NT2/D1 (cell line): Measurements from ENCODE around the gene INPP4A.

Source experiments
- DNase-seq: peaks from one replicate; pipeline ENCODE4 v3.0.0-alpha.2; 2011; ENCODE audit warnings: low read depth, low spot score
- H3K27me3 ChIP-seq: 2 replicates; pipeline ENCODE4 v1.6.0; 2011; ENCODE audit warnings: mild to moderate bottlenecking; ENCODE audit not compliant: insufficient read length, insufficient read depth
- H3K36me3 ChIP-seq: 2 replicates; pipeline ENCODE4 v1.6.1; 2011; ENCODE audit warnings: mild to moderate bottlenecking, low read length, mixed read lengths; ENCODE audit not compliant: insufficient read depth, insufficient read length
- H3K4me1 ChIP-seq: 2 replicates; pipeline ENCODE4 v1.5.1; 2011; ENCODE audit not compliant: insufficient read depth, insufficient read length
- H3K4me3 ChIP-seq: 2 replicates; pipeline ENCODE4 v1.5.1; 2011; ENCODE audit warnings: low read depth; ENCODE audit not compliant: insufficient read length
- H3K9ac ChIP-seq: 2 replicates; pipeline ENCODE4 v1.6.0; 2011; ENCODE audit warnings: low read depth; ENCODE audit not compliant: insufficient read length
- H3K9me3 ChIP-seq: 2 replicates; pipeline ENCODE4 v1.5.1; 2011; ENCODE audit warnings: mild to moderate bottlenecking, low read length; ENCODE audit not compliant: insufficient read depth
- SUZ12 ChIP-seq: IDR thresholded peaks from 2 replicates; pipeline ENCODE4 v1.6.1; 2011; ENCODE audit not compliant: insufficient read length, insufficient read depth; ENCODE audit errors: extremely low read depth
- YY1 ChIP-seq: IDR thresholded peaks from 2 replicates; pipeline ENCODE4 v1.6.1; 2011; ENCODE audit not compliant: insufficient read length, insufficient read depth
- ZNF274 ChIP-seq: IDR thresholded peaks from 2 replicates; pipeline ENCODE4 v1.6.1; 2011; ENCODE audit warnings: mild to moderate bottlenecking, low read depth, low read length

The INPP4A gene

DNA sequence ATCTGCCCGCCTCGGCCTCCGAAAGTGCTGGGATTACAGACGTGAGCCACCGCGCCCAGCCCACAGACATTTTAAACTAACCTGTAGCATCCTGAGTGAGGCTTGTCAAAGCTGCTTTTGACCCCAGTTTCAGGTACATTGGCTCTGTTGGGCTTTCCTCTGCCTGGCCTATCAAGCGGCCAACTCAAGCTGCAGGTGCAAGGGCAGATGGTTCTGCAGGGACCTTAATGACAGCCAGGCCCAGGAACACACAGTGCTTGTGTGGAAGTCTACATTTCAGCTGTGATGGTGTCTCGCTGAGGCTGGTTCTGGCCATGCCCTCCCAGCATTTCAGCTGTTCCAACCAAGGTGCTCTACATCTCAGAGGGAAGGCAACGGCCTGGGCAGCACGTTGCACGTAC is 18.4 kb downstream of the INPP4A start:
- H3K36me3 ChIP-seq, result peaks cover 15% of the 10 kb centered on the region
- TF ChIP-seq ZNF274 (no peak), YY1 (no peak), SUZ12 (no peak)
- H3K9me3 ChIP-seq, result no peaks in the 10 kb centered on the region
- peaks cover 21% of the 10 kb centered on the region for H3K4me1 ChIP-seq
- H3K9ac ChIP-seq, result no peak overlapping the region
- H3K27me3 ChIP-seq, result no peaks in the 10 kb centered on the region
- no peak for DNase-seq
- H3K4me3 ChIP-seq, result no peak overlapping the region

DNA sequence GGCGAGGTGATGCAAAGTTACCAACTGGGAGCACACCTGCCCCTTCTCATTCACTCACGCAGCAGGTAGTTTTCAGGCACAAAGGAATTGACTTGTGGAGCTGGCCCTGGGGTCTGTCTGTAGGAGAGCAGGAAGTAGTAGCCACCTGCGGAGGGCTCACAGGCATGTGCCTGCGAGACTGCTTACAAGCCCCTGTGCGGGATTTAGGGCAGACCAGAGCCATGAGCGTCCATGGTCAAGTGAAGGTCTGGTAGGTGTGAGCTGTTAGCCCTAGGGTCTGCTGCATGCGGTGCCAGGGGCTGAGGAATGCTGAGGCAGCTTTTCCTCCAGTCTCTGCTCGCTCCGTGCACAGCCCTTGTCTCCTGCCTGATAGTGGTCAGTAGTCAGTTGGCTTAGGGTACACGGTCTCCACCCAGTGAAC is 18.9 kb downstream of the INPP4A start:
- Histone ChIP-seq H3K9ac (no peak overlapping the region), H3K36me3 (peaks cover 15% of the 10 kb centered on the region), H3K4me3 (no peak overlapping the region), H3K27me3 (no peaks in the 10 kb centered on the region), H3K9me3 (no peaks in the 10 kb centered on the region), H3K4me1 (peaks cover 17% of the 10 kb centered on the region)
- TF ChIP-seq ZNF274, result no peak
- no peak for TF ChIP-seq YY1
- TF ChIP-seq SUZ12, result no peak
- no peak for DNase-seq

DNA sequence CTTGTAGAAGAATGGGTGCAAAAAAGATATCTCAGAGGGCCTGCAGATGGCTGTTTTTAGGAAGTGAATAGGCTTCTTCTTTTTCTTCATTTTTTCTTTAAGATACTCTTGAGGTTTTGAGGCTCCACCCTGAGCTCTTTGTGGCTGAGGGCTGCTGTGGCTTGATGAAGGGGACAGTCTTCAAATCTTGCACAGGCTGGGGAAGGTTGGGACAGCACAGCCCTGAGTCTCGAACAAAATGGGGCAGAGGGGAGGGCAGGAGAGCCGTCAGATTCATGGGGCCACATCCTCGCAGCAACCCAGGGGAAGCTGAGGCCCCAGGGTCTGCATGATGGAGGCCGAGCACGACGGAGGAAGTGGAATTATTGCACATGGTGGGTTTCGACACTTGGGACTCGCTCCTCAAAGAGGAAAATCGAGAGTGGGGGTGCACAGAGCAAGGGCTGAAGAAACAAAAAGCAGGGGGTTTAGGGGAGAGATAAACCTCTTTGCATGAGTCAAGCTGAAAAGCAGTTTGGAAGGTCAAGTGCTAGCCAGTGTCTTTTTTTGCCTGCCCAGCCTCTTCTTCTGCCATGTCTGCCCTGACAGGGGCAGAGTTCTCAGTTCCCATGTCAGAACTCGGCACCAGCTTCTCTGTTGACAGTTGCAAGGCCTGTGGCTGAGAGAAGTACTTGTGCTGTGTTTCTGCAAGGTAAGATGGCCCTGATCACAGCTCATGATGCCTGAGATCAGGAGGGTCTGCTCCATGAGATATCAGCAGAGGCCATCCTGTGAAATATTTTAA is 19.5 kb downstream of the INPP4A start:
- TF ChIP-seq YY1 (no peak), SUZ12 (no peak)
- Histone ChIP-seq H3K36me3 (peaks cover 10% of the 10 kb centered on the region), H3K9me3 (no peaks in the 10 kb centered on the region), H3K27me3 (no peaks in the 10 kb centered on the region), H3K4me3 (no peak overlapping the region), H3K4me1 (peaks cover 12% of the 10 kb centered on the region), H3K9ac (no peak overlapping the region)
- no peak for DNase-seq

DNA sequence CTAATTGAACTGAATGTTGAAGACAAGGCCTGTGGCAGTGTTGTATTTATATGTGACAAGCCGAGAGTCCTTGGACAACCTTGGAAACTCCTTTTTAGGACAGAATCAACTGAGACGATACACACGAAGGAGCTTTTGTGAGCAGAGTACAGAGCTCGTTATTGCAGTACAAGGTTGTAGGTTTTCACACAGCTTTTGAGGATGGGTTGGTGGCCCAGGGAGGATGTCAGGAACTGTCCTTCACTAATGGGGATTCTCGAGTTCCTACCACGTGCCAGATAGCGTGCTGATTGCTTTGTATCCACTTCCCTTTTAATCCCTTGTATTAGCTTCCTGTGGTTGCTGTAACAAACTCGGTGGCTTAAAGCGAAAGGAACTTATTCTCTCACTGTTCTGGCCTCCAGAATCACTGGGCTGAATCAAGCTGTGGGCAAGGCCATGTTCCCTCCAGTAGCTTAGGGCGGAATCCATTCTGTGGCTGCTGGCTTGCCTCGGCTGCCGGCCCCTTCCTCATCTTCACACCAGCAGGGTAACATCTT is 20.2 kb downstream of the INPP4A start:
- DNase-seq, result no peak
- Histone ChIP-seq H3K36me3 (peaks cover 13% of the 10 kb centered on the region), H3K4me1 (peaks cover 12% of the 10 kb centered on the region), H3K4me3 (no peak overlapping the region), H3K27me3 (no peaks in the 10 kb centered on the region), H3K9me3 (no peaks in the 10 kb centered on the region), H3K9ac (no peak overlapping the region)
- no peak for TF ChIP-seq ZNF274
- TF ChIP-seq SUZ12, result no peak
- TF ChIP-seq YY1, result no peak

DNA sequence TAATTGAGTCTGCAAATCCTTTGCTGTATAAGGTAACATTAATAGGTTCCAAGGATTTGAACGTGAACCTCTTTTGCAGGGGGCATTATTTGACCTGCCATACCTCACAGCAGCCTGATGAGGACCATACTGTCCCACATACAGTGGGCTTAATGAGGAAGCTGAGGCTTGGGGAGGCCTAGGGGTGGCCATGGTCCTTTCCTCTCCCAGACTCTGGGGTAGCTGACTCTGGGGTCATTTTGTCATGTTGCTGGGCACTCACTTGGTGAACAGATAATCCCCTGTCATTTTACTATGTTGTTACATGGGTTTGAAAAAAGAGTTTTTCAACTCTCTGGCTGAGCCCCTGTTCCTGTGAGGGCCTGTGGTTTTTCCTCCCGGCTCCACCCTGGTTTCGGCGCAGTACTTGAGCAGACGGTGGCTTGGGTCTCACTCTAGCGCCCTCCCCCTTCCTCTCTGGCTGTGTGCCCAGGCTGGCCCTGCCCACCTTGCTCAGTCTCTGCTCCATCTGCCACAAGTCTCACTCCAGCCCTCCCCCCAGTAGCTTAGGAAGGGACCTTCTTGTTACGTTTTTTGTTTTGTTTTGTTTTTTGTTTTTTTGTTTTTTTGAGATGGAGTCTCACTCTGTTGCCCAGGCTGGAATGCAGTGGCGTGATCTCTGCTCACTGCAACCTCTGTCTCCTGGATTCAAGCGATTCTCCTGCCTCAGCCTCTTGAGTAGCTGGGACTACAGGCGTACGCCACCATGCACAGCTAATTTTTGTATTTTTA is 21.0 kb downstream of the INPP4A start:
- peaks cover 15% of the 10 kb centered on the region for H3K36me3 ChIP-seq
- TF ChIP-seq YY1, result no peak
- no peak for TF ChIP-seq SUZ12
- TF ChIP-seq ZNF274, result no peak
- no peaks in the 10 kb centered on the region for H3K9me3 ChIP-seq
- no peak overlapping the region for H3K9ac ChIP-seq
- no peaks in the 10 kb centered on the region for H3K27me3 ChIP-seq
- DNase-seq, result no peak
- peaks cover 12% of the 10 kb centered on the region for H3K4me1 ChIP-seq
- H3K4me3 ChIP-seq, result no peak overlapping the region

DNA sequence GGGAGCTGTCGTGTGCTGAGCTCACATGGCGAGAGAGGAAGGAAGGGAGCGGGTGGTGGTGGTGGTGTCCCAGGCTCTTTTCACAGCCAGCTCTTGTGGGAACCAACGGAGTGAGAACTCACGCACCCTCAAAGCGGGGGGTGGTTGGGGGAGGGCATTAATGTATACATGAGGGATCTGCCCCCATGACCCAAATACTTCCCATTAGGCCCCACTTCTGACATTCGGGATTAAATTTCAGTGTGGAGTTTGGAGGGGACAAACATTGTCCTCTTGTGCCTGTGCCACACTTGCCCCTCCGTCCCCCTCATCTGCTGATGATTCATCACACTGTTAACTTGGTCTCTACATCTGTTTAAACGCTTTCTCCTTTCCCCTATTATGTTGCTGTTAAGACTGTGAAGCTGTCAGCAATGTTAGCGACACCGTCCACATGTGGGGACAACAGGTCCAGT is 22.5 kb downstream of the INPP4A start:
- peaks cover 10% of the 10 kb centered on the region for H3K4me1 ChIP-seq
- H3K36me3 ChIP-seq, result peaks cover 11% of the 10 kb centered on the region
- H3K4me3 ChIP-seq, result no peak overlapping the region
- H3K9ac ChIP-seq, result no peak overlapping the region
- H3K9me3 ChIP-seq, result no peaks in the 10 kb centered on the region
- no peak for DNase-seq
- TF ChIP-seq SUZ12, result no peak
- no peak for TF ChIP-seq YY1
- no peak for TF ChIP-seq ZNF274
- no peaks in the 10 kb centered on the region for H3K27me3 ChIP-seq

DNA sequence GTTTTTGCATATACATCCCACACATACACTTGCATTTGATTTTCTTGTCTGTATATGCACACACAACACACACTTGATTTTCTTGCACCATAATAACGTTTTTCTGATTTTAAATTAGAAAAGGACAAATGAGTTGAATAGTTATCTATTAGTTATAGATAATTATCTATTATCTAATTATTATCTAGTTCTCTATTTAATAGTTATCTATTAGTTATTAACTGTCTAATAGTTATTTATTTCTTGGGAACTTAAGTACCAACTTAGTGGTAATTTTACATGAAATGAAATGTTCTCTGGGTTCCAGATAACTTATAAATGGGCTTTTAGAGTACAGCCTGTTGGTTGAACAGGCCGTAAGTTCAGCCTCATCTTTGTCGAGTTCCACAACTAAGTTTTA is 23.0 kb downstream of the INPP4A start:
- TF ChIP-seq SUZ12, result no peak
- no peak overlapping the region for H3K4me3 ChIP-seq
- H3K4me1 ChIP-seq, result peaks cover 10% of the 10 kb centered on the region
- no peaks in the 10 kb centered on the region for H3K27me3 ChIP-seq
- H3K9me3 ChIP-seq, result no peaks in the 10 kb centered on the region
- no peak for DNase-seq
- peaks cover 11% of the 10 kb centered on the region for H3K36me3 ChIP-seq
- no peak overlapping the region for H3K9ac ChIP-seq
